ENCODE measurements around the gene C1orf74. TPM values are rescaled to one million over a fixed set of nuclear protein-coding genes. Genes with fewer than 3 reads are reported as not detected.
A peak's percentile ranks its signal among the peaks of the same experiment; 100 is the strongest.

Gene C1orf74
- total RNA-seq, 4 donors from 2014 or later, result 2.3 to 3.7 (median 2.8) TPM

DNA sequence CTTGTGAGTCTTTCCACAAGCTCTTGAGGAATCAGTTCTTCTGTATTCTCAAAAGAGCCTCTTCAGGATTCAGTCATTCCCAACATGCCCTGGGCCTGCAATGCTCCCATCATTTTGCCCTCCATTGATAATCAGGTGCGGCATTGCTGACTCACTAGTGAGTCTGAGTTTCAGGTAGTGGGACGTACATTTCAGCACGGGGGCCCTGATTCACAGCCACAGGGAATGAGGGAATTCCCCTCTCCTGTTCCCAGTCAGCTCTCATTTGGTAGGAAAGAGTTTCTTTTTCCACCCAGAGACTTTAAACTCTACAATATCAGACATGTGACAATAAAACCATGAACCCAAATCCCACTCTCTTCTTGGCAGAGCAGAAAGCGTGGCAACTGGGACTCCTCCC is 25.3 kb upstream of the C1orf74 start:
- intact Hi-C loops (cut with DNase I; ENCODE audit: low total_unique reads), result no loop called here
- DNase-seq (ENCODE audit: low spot score in 2 of 2), result no peak
- 51 to 70% methylated on average over 4 of the region's 4 CpGs for WGBS, 2 donors
- H3K4me3 ChIP-seq (ENCODE audit: low read depth, poor library complexity, severe bottlenecking), result no peak overlapping the region
- TF ChIP-seq, protein P1, sequence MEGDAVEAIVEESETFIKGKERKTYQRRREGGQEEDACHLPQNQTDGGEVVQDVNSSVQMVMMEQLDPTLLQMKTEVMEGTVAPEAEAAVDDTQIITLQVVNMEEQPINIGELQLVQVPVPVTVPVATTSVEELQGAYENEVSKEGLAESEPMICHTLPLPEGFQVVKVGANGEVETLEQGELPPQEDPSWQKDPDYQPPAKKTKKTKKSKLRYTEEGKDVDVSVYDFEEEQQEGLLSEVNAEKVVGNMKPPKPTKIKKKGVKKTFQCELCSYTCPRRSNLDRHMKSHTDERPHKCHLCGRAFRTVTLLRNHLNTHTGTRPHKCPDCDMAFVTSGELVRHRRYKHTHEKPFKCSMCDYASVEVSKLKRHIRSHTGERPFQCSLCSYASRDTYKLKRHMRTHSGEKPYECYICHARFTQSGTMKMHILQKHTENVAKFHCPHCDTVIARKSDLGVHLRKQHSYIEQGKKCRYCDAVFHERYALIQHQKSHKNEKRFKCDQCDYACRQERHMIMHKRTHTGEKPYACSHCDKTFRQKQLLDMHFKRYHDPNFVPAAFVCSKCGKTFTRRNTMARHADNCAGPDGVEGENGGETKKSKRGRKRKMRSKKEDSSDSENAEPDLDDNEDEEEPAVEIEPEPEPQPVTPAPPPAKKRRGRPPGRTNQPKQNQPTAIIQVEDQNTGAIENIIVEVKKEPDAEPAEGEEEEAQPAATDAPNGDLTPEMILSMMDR (IDR thresholded peaks at IDR 0.05), result no peak
- TF ChIP-seq POLR2A (IDR thresholded peaks at IDR 0.05), result no peak

DNA sequence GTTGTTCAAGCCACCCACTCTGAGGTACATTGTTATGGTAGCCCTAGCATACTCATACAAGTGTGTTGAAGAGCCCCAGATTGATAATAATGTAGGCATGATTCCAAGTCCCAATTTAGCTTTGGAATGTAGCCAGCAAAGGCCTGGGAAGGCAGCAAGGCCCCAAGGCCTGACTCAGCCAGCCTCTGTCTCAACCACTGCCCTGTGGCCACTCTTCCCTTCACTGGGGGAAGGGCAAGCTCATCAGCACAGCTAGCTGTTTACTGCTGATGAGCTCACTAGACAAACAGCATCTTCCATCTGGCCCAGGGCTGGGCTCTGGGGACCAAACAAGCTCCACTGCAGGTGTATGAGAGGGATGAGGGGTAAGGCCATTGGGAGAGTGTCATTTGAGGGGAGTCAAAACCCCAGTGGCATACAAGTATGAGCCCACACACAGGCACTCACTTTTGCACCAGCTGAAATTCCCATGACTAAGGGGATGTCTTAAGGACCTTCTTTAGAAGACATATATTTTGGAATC is 23.8 kb upstream of the C1orf74 start:
- DNase-seq (ENCODE audit: low spot score in 2 of 2), result no peak
- no peak overlapping the region for H3K4me3 ChIP-seq (ENCODE audit: low read depth, poor library complexity, severe bottlenecking)
- intact Hi-C loops (cut with DNase I; ENCODE audit: low total_unique reads), result no loop called here
- TF ChIP-seq, protein P1 (IDR thresholded peaks at IDR 0.05), result no peak
- TF ChIP-seq POLR2A (IDR thresholded peaks at IDR 0.05), result no peak

DNA sequence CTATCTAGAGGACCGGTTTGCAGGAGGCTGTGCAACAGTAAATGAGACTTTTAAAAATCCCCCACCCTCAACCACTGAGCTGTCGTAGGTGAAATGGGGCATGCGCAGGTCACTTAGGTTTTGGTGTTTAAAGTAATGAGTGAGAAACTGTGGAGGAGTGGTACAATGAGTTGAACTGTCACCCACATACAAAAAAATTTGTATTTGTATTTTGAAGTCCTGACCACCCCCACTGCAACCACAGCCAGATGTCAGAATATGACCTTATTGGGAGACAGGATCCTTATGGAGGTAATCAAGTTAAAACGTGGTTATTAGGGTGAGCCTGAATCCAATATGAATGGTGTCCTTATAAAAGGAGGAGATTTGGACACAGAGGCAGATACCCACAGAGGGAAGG is 23.1 kb upstream of the C1orf74 start:
- DNase-seq (ENCODE audit: low spot score in 2 of 2), result no peak
- intact Hi-C loops (cut with DNase I; ENCODE audit: low total_unique reads), result no loop called here
- 74% methylated on average over 4 of the region's 4 CpGs for WGBS, 2 donors
- H3K4me3 ChIP-seq (ENCODE audit: low read depth, poor library complexity, severe bottlenecking), result no peak overlapping the region
- TF ChIP-seq, protein P1 (IDR thresholded peaks at IDR 0.05), result no peak
- TF ChIP-seq POLR2A (IDR thresholded peaks at IDR 0.05), result no peak

DNA sequence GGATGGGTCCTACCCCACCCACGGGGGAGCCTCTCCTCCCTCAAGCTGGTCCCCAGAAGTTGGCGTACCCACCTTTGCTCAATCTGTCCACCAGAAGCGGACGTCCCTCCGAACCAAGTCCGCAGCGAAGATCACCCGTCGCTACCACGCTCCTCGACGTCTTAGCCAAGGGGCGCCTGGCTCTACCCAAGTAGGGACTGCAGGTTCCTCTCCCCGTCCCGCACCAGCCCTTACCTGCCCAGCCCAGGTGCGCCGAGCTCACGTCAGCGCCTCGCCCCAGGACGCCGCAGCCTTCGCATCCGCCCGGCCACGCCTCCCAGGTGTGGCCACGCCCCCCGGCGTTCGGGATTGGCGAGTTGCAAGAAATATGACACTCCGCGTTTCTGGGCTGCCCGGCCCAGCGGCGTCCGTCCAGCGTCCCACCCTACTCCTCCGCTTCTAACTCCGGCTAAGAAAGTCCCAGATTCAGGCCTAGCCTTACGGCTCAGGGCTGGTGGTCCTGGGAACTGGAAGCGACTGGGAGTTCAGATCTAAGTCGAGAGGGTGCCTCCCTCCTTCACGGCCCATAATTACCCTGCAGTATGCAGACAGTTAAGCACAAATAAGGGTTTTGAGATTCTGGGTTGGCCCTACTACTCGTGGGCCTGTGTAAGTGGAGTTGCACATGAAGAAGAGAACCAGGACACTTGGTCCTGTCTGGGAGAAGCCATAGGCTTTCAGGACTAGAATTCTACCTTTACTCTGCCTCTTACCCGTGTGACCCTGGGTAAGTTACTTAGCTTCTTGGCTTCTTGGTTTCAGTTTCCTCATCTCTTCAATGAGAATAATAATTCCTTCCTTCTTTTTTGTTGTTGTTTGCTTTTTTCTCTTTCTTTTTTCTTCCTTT is 21.8 kb upstream of the C1orf74 start, which contains the start of gene IRF6:
IRF6 (minus strand) TSS at position 268 of the 886 bp plus-strand sequence. CDS start 4,729 bp downstream, outside the sequence.
- TF ChIP-seq, protein P1 (IDR thresholded peaks at IDR 0.05), result no peak
- TF ChIP-seq POLR2A (IDR thresholded peaks at IDR 0.05), result peak in 1 of 2 donors; percentile 7
- WGBS, 2 donors, result 7 to 11% methylated on average over 36 to 43 of the region's 46 CpGs
- DNase-seq (ENCODE audit: low spot score in 2 of 2), result peak; percentile 91 to 96
- peak within 1 kb of the TSS; percentile 55 for H3K4me3 ChIP-seq (ENCODE audit: low read depth, poor library complexity, severe bottlenecking)
- intact Hi-C loops (cut with DNase I; ENCODE audit: low total_unique reads), result no loop called here

DNA sequence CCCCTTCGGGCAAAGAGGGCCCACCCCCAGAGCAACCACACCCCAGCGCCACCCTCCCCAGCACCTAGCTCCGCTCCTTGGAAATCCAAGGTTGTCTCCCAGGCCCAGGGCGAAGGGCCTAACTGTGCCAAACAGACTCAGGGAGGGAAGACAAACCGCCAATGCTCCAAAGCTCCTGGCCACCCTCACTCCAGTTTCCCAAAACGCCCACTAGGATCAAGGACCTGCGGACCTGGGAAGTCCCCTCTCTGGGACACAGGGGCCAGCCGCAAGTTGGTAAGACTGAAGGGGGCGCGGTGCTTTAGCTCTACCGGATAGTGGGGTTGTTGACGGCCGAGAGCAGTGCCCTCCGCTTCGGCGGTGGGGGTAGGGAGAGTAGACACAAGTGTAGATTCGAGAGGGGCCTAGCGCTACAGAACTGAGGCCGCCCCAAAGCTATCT is 21.0 kb upstream of the C1orf74 start:
- intact Hi-C loops (cut with DNase I; ENCODE audit: low total_unique reads), result no loop called here
- 25 to 30% methylated on average over 18 of the region's 19 CpGs for WGBS, 2 donors
- H3K4me3 ChIP-seq (ENCODE audit: low read depth, poor library complexity, severe bottlenecking), result peak overlapping the region; percentile 55
- TF ChIP-seq POLR2A (IDR thresholded peaks at IDR 0.05), result no peak
- TF ChIP-seq, protein P1 (IDR thresholded peaks at IDR 0.05), result no peak
- no peak for DNase-seq (ENCODE audit: low spot score in 2 of 2)
